Head of caudate nucleus (tissue), 42 donors: Measurements from ENCODE around the gene AQP7.

Experiments used
- DNase-seq, 42 donors: peaks; one replicate each; pipeline versions ENCODE4 v3.0.0 to v3.0.0-alpha.2; 2020 to 2021; ENCODE audit warnings: mixed read lengths in 7 of 42
- intact Hi-C: fragments of 100-400 bp; cut with DNase I; formaldehyde crosslinking; loops from one replicate; pipeline ENCODE4 v1.15.0; 2022

AQP7 gene

DNA sequence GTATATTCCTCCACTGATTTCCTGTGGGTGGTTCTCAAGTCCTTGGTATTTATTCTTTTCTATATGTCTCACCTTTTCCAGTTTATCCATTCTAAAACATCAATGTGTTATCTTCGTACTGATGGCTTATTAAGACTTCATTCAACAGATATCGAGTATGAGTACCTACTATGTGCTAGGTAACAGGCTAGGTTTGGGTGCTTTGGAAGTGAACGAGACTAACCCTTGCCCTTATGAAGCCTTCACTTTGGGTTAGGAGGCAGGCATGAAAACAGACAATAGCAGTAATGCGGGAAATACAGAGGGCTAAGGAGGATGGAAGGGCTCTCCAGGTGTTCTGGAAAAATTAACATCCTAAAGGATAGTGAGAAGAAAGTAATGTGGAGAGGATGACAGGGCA, 53.4 kb downstream of the AQP7 start:
- no peak for DNase-seq
- intact Hi-C loops = no loop called here

DNA sequence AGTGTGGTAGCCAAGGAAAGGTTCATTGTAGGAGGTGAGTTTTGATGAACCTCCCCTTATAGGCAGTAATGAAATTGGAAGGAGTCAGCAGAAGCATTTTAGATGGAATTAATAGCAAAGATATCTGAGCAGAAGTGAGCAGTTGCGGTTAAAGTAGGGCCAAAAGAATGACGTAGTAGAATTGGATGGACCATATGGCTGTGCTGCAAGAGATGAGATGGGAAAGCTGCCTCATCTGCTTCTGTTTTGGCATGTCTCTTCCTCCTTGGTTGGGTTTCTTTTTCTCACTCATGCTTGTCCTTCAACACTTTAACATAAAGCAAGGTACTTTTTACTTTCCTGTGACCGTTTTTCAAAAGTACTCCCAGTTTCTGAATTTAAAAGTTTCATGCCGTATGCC, 55.8 kb downstream of the AQP7 start:
- intact Hi-C loops = no loop called here
- no peak for DNase-seq

DNA sequence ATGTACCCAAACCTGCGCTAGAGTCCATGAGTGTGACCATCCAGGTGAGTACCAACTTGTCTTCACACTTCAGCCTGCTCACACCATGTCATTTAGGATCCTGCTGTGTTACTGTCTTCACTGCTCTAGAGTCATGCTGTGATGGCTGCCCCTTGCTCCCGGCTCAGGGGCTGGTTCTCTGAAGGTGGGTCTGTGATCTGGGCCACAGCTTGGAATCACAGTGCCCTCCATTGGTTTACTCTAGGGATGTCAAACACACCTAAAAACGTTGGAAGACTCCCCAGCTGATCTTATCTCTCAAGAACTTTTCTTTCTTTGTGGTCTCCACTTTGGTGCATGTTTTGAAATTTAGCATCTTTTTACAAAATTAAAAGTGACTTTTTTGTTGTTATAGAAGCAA, 58.2 kb downstream of the AQP7 start:
- intact Hi-C loops = no loop called here
- DNase-seq = no peak

GRCh38 chr9:33341182-33341581, 61.2 kb downstream of the AQP7 start:
- DNase-seq = no peak
- intact Hi-C loops = no loop called here

DNA sequence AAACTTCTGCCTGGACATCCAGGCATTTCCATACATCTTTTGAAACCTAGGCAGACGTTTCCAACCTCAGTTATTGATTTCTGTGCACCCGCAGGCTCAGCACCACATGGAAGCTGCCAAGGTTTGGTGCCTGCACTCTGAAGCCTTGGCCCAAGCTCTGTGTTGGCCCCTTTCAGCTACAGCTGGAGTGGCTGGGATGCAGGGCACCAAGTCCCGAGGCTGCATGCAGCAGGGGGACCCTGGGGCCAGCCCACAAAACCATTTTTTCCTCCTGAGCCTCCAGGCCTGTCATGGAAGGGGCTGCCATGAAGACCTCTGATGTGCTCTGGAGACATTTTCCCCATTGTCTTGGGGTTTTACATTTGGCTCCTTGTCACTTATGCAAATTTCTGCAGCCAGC, 62.2 kb downstream of the AQP7 start:
- DNase-seq = no peak
- intact Hi-C loops = no loop called here
